K562 (cell line): ENCODE measurements around the gene STON2. TPM values are rescaled to one million over a fixed set of nuclear protein-coding genes. Genes with fewer than 3 reads are reported as not detected.

ENCODE experiments used
- ATAC-seq: fragments of 200-7000 bp; cut with Tn5 transposase; 3 replicates; pipeline ENCODE4 v1.9.1; 2020; ENCODE audit warnings: moderate library complexity
- BruUV-seq: library from RNA; stranded (reverse); fragments of 400-500 nt; replicated peaks from 2 replicates; lab custom pipeline; 2021; lab: Mats Ljungman, UMichigan
- CTCF ChIA-PET: fragments of 300-600 bp; formaldehyde crosslinking; extraction: SDS; loops from one replicate; lab custom pipeline; 2021; ENCODE audit warnings: low intra/inter-chr PET ratio; lab: Yijun Ruan, JAX
- POLR2A ChIA-PET: fragments of 300-600, 350-650 bp; sonication (Branson Sonifier 250); formaldehyde crosslinking; extraction: SDS; loops from one replicate; lab custom pipeline; 2021; ENCODE audit warnings: antibody characterized with exemption, inconsistent platforms; lab: Yijun Ruan, JAX
- DNase-seq, 4 experiments: peaks; one replicate each; pipeline versions ENCODE4 v3.0.0 to v3.0.0-alpha.2; 2011 to 2018; ENCODE audit warnings: low spot score in 3 of 4, mixed read lengths in 3 of 4; ENCODE audit errors: extremely low read depth in 1 of 4
- FAIRE-seq: peaks from 2 replicates; lab custom pipeline; 2011; peaks lifted over from hg19 to GRCh38; lab: Jason Lieb, UNC
- H2AFZ ChIP-seq: 2 replicates; pipeline ENCODE4 v1.6.0; 2011; ENCODE audit warnings: low read depth, low read length, control low read depth, inconsistent platforms
- H3K27ac ChIP-seq: fragments of 200-600 bp; 3 replicates; pipeline ENCODE4 v1.8.0; 2011; ENCODE audit warnings: low read depth, mild to moderate bottlenecking, control low read depth, inconsistent platforms, low read length, moderate library complexity, mixed read lengths; ENCODE audit errors: extremely low read depth
- H3K27me3 ChIP-seq, 2 experiments: fragments of 300-600 bp in 1 of 2; 2 replicates in 1 of 2; 3 replicates in 1 of 2; pipeline versions ENCODE4 v1.6.0 to v1.8.0; 2011; ENCODE audit warnings: inconsistent platforms in 2 of 2, low read length in 2 of 2, mild to moderate bottlenecking in 1 of 2, mixed read lengths in 1 of 2, moderate library complexity in 1 of 2; ENCODE audit not compliant: control insufficient read depth in 2 of 2, insufficient read depth in 2 of 2
- H3K36me3 ChIP-seq: fragments of 300-600 bp; 3 replicates; pipeline ENCODE4 v1.8.0; 2011; ENCODE audit warnings: mild to moderate bottlenecking, low read length, inconsistent platforms; ENCODE audit not compliant: control insufficient read depth, insufficient read depth
- H3K4me1 ChIP-seq, 2 experiments: fragments of 200-600 bp in 1 of 2; replicated peaks in 1 of 2; 2 replicates in 1 of 2; 3 replicates in 1 of 2; pipeline versions ENCODE4 v1.5.1 to v1.8.0; 2011; ENCODE audit warnings: inconsistent platforms in 2 of 2, low read length in 2 of 2, mild to moderate bottlenecking in 1 of 2, mixed read lengths in 1 of 2, moderate library complexity in 1 of 2; ENCODE audit not compliant: control insufficient read depth in 2 of 2, insufficient read depth in 2 of 2
- H3K4me2 ChIP-seq: 2 replicates; pipeline ENCODE4 v1.6.1; 2011; ENCODE audit warnings: low read length, control low read depth, inconsistent platforms, mixed read lengths; ENCODE audit not compliant: insufficient read depth
- H3K4me3 ChIP-seq: fragments of 200-600 bp; sonication (generic), shearing (Covaris generic); 2 replicates; pipeline ENCODE4 v1.5.1; 2016; ENCODE audit warnings: control low read depth, inconsistent platforms
- H3K79me2 ChIP-seq: fragments of 200-600 bp; 3 replicates; pipeline ENCODE4 v1.8.0; 2011; ENCODE audit warnings: low read length, inconsistent platforms; ENCODE audit not compliant: control insufficient read depth, insufficient read depth
- H3K9ac ChIP-seq, 2 experiments: 2 replicates each; pipeline versions ENCODE4 v1.6.0 to v1.6.1; 2011; ENCODE audit warnings: low read depth in 2 of 2, low read length in 2 of 2, control low read depth in 1 of 2, inconsistent platforms in 1 of 2, mild to moderate bottlenecking in 1 of 2, mixed read lengths in 1 of 2; ENCODE audit not compliant: insufficient read depth in 1 of 2
- H3K9me1 ChIP-seq: one replicate; pipeline ENCODE4 v1.6.0; 2011; ENCODE audit warnings: inconsistent platforms, mild to moderate bottlenecking, low read length, moderate library complexity; ENCODE audit not compliant: control insufficient read depth, insufficient read depth
- H3K9me3 ChIP-seq: replicated peaks from 2 replicates; pipeline ENCODE4 v1.5.1; 2011; ENCODE audit warnings: low read depth, low read length, inconsistent platforms; ENCODE audit not compliant: control insufficient read depth, insufficient read depth
- H4K20me1 ChIP-seq: replicated peaks from 2 replicates; pipeline ENCODE4 v1.6.1; 2011; ENCODE audit warnings: low read length, inconsistent platforms, mixed read lengths; ENCODE audit not compliant: control insufficient read depth, insufficient read depth
- ESRRB ChIP-seq: fragments of 250-450 bp; sonication (Bioruptor Pico); IDR thresholded peaks from 2 replicates; pipeline ENCODE4 v1.5.0; 2020; ENCODE audit warnings: mild to moderate bottlenecking, moderate library complexity, borderline replicate concordance
- FUS ChIP-seq: fragments of 200-400 bp; formaldehyde crosslinking; optimal IDR thresholded peaks from 2 replicates; pipeline ENCODE3; 2017; ENCODE audit warnings: low read depth, low read length
- POU5F1 ChIP-seq: fragments of 150-350 bp; IDR thresholded peaks from 2 replicates; pipeline ENCODE4 v1.6.1; 2014; ENCODE audit warnings: borderline replicate concordance, low read length, low read depth, mild to moderate bottlenecking; ENCODE audit not compliant: partially characterized antibody
- TAF1 ChIP-seq: IDR thresholded peaks from 2 replicates; pipeline ENCODE4 v1.6.1; 2011; ENCODE audit warnings: mild to moderate bottlenecking, low read length, moderate library complexity; ENCODE audit not compliant: insufficient read depth, control insufficient read depth, severe bottlenecking; ENCODE audit errors: extremely low read depth
- ZSCAN29 ChIP-seq: fragments of 450-650 bp; IDR thresholded peaks from 2 replicates; pipeline ENCODE4 v1.6.1; 2017
- WGBS: fragments of 100-300 bp; shearing (Covaris generic); methylation state at CpG from one replicate; pipeline ENCODE4 v1.1.6; 2016; ENCODE audit warnings: low coverage, mixed read lengths; ENCODE audit not compliant: insufficient coverage; ENCODE audit errors: missing lambda C conversion rate; 5-methylcytosine and 5-hydroxymethylcytosine counted together
- in situ Hi-C: fragments of 300-500 bp; cut with MboI; formaldehyde crosslinking; loops from 4 replicates; pipeline ENCODE4 v1.15.0; 2018; ENCODE audit warnings: inconsistent platforms, mixed read lengths
- intact Hi-C: fragments of 100-400 bp; cut with micrococcal nuclease; formaldehyde crosslinking; loops from 2 replicates; pipeline ENCODE4 v1.14.2; 2022
- polyA plus RNA-seq, 8 experiments: library from polyadenylated mRNA; depleted of rRNA in 4 of 8; stranded (reverse) in 5 of 8; unstranded in 3 of 8; fragments of >200 nt; fragmentation: Nextera tagmentation in 2 of 8; fragmentation: Illumina TruSeq in 1 of 8; extraction: Ambion mirVana in 2 of 8; extraction: Trizol in 1 of 8; gene quantifications; 2 replicates each; pipeline versions ENCODE4 v1.2.1 to v1.2.3, GENCODE V29; 2011 to 2014; ENCODE audit warnings: inconsistent platforms in 1 of 8, missing spikeins in 1 of 8
- total RNA-seq, 7 experiments: library from RNA; depleted of rRNA in 6 of 7; stranded (reverse); fragments of >200 nt in 6 of 7; fragmentation: Illumina TruSeq in 2 of 7; extraction: Trizol in 2 of 7; gene quantifications; 2 replicates each; pipeline versions ENCODE4 v1.2.1 to v1.2.3, GENCODE V29; 2011 to 2021; ENCODE audit warnings: low replicate concordance in 1 of 7
- TF ChIP-seq, protein P1 (sequence below): fragments of 450-650 bp; formaldehyde crosslinking; IDR thresholded peaks from 2 replicates; pipeline ENCODE4 v1.4.0; 2020; ENCODE audit warnings: mild to moderate bottlenecking, moderate library complexity

The STON2 gene
- total and polyA plus RNA-seq, 9 of the 15 experiments (the other 6 are each of a cell fraction or from before 2014, with no cell fraction given) = 7.8 to 99.3 (median 53.5) TPM

GRCh38 chr14:81352413-81352812, 47.7 kb downstream of the STON2 start:
- no peak overlapping the region for H3K9ac ChIP-seq
- H3K36me3 ChIP-seq = 0 out of 3 replicates have a peak, but pooled peaks cover 5% of the 10 kb centered on the region
- 49% methylated on average over 2 of the region's 2 CpGs for WGBS
- peaks cover 6% of the 10 kb centered on the region for H3K9me1 ChIP-seq
- intact Hi-C loops (no loop called here), in situ Hi-C loops (no loop called here)
- ChIA-PET POLR2A (no interaction called here), CTCF (no interaction called here)
- peaks cover 0 to 5% of the 10 kb centered on the region in 2 experiments; a peak in 2 of 5 replicates for H3K4me1 ChIP-seq
- peaks cover 77% of the 10 kb centered on the region for H3K79me2 ChIP-seq
- no peak for DNase-seq
- H3K9me3 ChIP-seq = no peaks in the 10 kb centered on the region
- ATAC-seq = no peak; the same call in 2 of the 3 replicates
- TF ChIP-seq ZSCAN29 = no peak
- no peak for TF ChIP-seq TAF1
- TF ChIP-seq ESRRB (CRISPR knock-in tag) = no peak
- TF ChIP-seq FUS = no peak
- TF ChIP-seq POU5F1 = no peak
- TF ChIP-seq, protein P1, sequence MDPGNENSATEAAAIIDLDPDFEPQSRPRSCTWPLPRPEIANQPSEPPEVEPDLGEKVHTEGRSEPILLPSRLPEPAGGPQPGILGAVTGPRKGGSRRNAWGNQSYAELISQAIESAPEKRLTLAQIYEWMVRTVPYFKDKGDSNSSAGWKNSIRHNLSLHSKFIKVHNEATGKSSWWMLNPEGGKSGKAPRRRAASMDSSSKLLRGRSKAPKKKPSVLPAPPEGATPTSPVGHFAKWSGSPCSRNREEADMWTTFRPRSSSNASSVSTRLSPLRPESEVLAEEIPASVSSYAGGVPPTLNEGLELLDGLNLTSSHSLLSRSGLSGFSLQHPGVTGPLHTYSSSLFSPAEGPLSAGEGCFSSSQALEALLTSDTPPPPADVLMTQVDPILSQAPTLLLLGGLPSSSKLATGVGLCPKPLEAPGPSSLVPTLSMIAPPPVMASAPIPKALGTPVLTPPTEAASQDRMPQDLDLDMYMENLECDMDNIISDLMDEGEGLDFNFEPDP (CRISPR knock-in tag) = no peak
- no peak overlapping the region for H3K4me2 ChIP-seq
- peaks cover 3% of the 10 kb centered on the region; the same call in 1 of the 2 replicates for H4K20me1 ChIP-seq
- no peak for FAIRE-seq
- no peak overlapping the region for H3K27ac ChIP-seq
- H2AFZ ChIP-seq = no peak overlapping the region
- no peaks in the 10 kb centered on the region for H3K27me3 ChIP-seq
- H3K4me3 ChIP-seq = no peak overlapping the region
- BruUV-seq = no TSS peak
